MM.1S (cell line): ENCODE data around the gene SIGLEC11.

Source experiments
- DNase-seq: peaks from one replicate; pipeline ENCODE4 v3.0.0-alpha.2; 2015
- H2AFZ ChIP-seq: fragments of 300-600 bp; sonication (generic); 2 replicates; pipeline ENCODE4 v1.6.0; 2016; ENCODE audit warnings: antibody characterized with exemption, low read length
- H3F3A ChIP-seq: fragments of 300-600 bp; sonication (generic); 2 replicates; pipeline ENCODE4 v1.6.1; 2016; ENCODE audit warnings: mild to moderate bottlenecking, antibody characterized with exemption, low read length, moderate library complexity, mixed read lengths; ENCODE audit not compliant: insufficient read depth
- H3K27ac ChIP-seq: fragments of 300-600 bp; sonication (generic); 2 replicates; pipeline ENCODE4 v1.5.1; 2016; ENCODE audit warnings: mild to moderate bottlenecking, low read length
- H3K27me3 ChIP-seq: fragments of 300-600 bp; sonication (generic); replicated peaks from 2 replicates; pipeline ENCODE4 v1.6.0; 2016; ENCODE audit warnings: low read length; ENCODE audit not compliant: insufficient read depth
- H3K36me3 ChIP-seq: fragments of 300-600 bp; sonication (generic); replicated peaks from 2 replicates; pipeline ENCODE4 v1.6.1; 2016; ENCODE audit warnings: mild to moderate bottlenecking, low read length, mixed read lengths; ENCODE audit not compliant: insufficient read depth
- H3K4me1 ChIP-seq: fragments of 300-600 bp; sonication (generic); 2 replicates; pipeline ENCODE4 v1.6.1; 2016; ENCODE audit warnings: low read length, mixed read lengths
- H3K4me2 ChIP-seq: fragments of 300-600 bp; sonication (generic); 2 replicates; pipeline ENCODE4 v1.6.0; 2016; ENCODE audit warnings: low read depth, low read length
- H3K4me3 ChIP-seq: fragments of 300-600 bp; sonication (generic); 2 replicates; pipeline ENCODE4 v1.5.1; 2016; ENCODE audit warnings: low read length, mixed read lengths
- H3K79me2 ChIP-seq: fragments of 300-600 bp; sonication (generic); 2 replicates; pipeline ENCODE4 v1.6.1; 2016; ENCODE audit warnings: mixed run types, low read length, mixed read lengths
- H3K9ac ChIP-seq: fragments of 300-600 bp; sonication (generic); 2 replicates; pipeline ENCODE4 v1.6.1; 2016; ENCODE audit warnings: low read length, mixed read lengths
- H3K9me2 ChIP-seq: fragments of 300-600 bp; sonication (generic); replicated peaks from 2 replicates; pipeline ENCODE4 v1.6.1; 2016; ENCODE audit warnings: mild to moderate bottlenecking, low read length, mixed read lengths; ENCODE audit not compliant: insufficient read depth
- H3K9me3 ChIP-seq: fragments of 300-600 bp; sonication (generic); replicated peaks from 2 replicates; pipeline ENCODE4 v1.6.1; 2016; ENCODE audit warnings: mild to moderate bottlenecking, low read length, mixed read lengths; ENCODE audit not compliant: insufficient read depth
- H4K20me1 ChIP-seq: fragments of 300-600 bp; sonication (generic); 2 replicates; pipeline ENCODE4 v1.6.1; 2016; ENCODE audit warnings: mild to moderate bottlenecking, low read length, moderate library complexity, mixed read lengths; ENCODE audit not compliant: insufficient read depth
- CTCF ChIP-seq: fragments of 300-600 bp; sonication (generic); IDR thresholded peaks from 2 replicates; pipeline ENCODE4 v1.5.1; 2016; ENCODE audit warnings: antibody characterized with exemption, low read length, mixed read lengths
- EZH2 ChIP-seq: fragments of 300-600 bp; sonication (generic); optimal IDR thresholded peaks from 2 replicates; pipeline ENCODE3; 2017; ENCODE audit warnings: low read depth, mild to moderate bottlenecking, antibody characterized with exemption, low read length, mixed read lengths
- EZH2phosphoT487 ChIP-seq: fragments of 300-600 bp; sonication (generic); IDR thresholded peaks from 2 replicates; pipeline ENCODE4 v1.6.1; 2018; ENCODE audit warnings: antibody characterized with exemption, low read length

Gene SIGLEC11

GRCh38 chr19:50002386-50002960 lies 41.5 kb upstream of the SIGLEC11 start:
- DNase-seq = no peak
- no peak overlapping the region for H3K9ac ChIP-seq
- H3K4me2 ChIP-seq = no peak overlapping the region
- H3K9me3 ChIP-seq = no peaks in the 10 kb centered on the region
- no peaks in the 10 kb centered on the region for H3K27me3 ChIP-seq
- no peak overlapping the region for H2AFZ ChIP-seq
- H4K20me1 ChIP-seq = no peaks in the 10 kb centered on the region
- no peaks in the 10 kb centered on the region for H3K9me2 ChIP-seq
- H3K79me2 ChIP-seq = peaks cover 5% of the 10 kb centered on the region; the same call in 1 of the 2 replicates
- no peaks in the 10 kb centered on the region for H3F3A ChIP-seq
- H3K4me3 ChIP-seq = no peak overlapping the region
- H3K4me1 ChIP-seq = peaks cover 20% of the 10 kb centered on the region
- 0 out of 2 replicates have a peak, but pooled peaks cover 1% of the 10 kb centered on the region for H3K36me3 ChIP-seq
- no peak for TF ChIP-seq EZH2
- TF ChIP-seq CTCF = no peak
- TF ChIP-seq EZH2phosphoT487 = no peak
- no peak overlapping the region for H3K27ac ChIP-seq

GRCh38 chr19:50001775-50002174 lies 40.8 kb upstream of the SIGLEC11 start:
- H3F3A ChIP-seq = no peaks in the 10 kb centered on the region
- H3K4me2 ChIP-seq = no peak overlapping the region
- no peak overlapping the region for H3K4me3 ChIP-seq
- no peaks in the 10 kb centered on the region for H3K9me2 ChIP-seq
- no peak for DNase-seq
- no peaks in the 10 kb centered on the region for H4K20me1 ChIP-seq
- TF ChIP-seq EZH2 (no peak), EZH2phosphoT487 (no peak), CTCF (no peak)
- H3K9me3 ChIP-seq = no peaks in the 10 kb centered on the region
- peaks cover 5% of the 10 kb centered on the region; the same call in 1 of the 2 replicates for H3K79me2 ChIP-seq
- no peak overlapping the region for H3K9ac ChIP-seq
- H2AFZ ChIP-seq = no peak overlapping the region
- no peaks in the 10 kb centered on the region for H3K27me3 ChIP-seq
- no peaks in the 10 kb centered on the region for H3K36me3 ChIP-seq
- peaks cover 20% of the 10 kb centered on the region for H3K4me1 ChIP-seq
- no peak overlapping the region for H3K27ac ChIP-seq

- Histone ChIP-seq H3K9ac (no peak overlapping the region), H3K4me1 (peaks cover 20% of the 10 kb centered on the region), H3K4me3 (no peak overlapping the region), H3F3A (no peaks in the 10 kb centered on the region), H3K27ac (no peak overlapping the region), H3K9me2 (no peaks in the 10 kb centered on the region), H3K9me3 (no peaks in the 10 kb centered on the region), H2AFZ (no peak overlapping the region), H3K4me2 (no peak overlapping the region), H3K36me3 (no peaks in the 10 kb centered on the region), H3K27me3 (no peaks in the 10 kb centered on the region), H3K79me2 (peaks cover 5% of the 10 kb centered on the region; the same call in 1 of the 2 replicates), H4K20me1 (no peaks in the 10 kb centered on the region)
- no peak for TF ChIP-seq CTCF
- TF ChIP-seq EZH2phosphoT487 = no peak
- no peak for TF ChIP-seq EZH2
- DNase-seq = no peak
Measured at GRCh38 chr19:50000841-50001557, 40.0 kb upstream of the SIGLEC11 start.
